Femur (tissue), 1 donor: ENCODE data around the gene TTLL12.

Experiments
- DNase-seq: peaks from one replicate; pipeline ENCODE4 v3.0.0-alpha.2; 2017

The TTLL12 gene

GRCh38 chr22:43118953-43119458, 67.9 kb downstream of the TTLL12 start:
- no peak for DNase-seq

GRCh38 chr22:43118024-43118849, 68.7 kb downstream of the TTLL12 start:
- no peak for DNase-seq

GRCh38 chr22:43116932-43117331, 70.0 kb downstream of the TTLL12 start:
- DNase-seq, result no peak
